Measurements from ENCODE around the gene CXCL5. TPM values are rescaled to one million over a fixed set of nuclear protein-coding genes. Genes with fewer than 3 reads are reported as not detected.

CXCL5 gene
- total and polyA plus RNA-seq, 2 of the 13 experiments (the other 11 are each of a cell fraction or from before 2014, with no cell fraction given) = not detected

- TF ChIP-seq, protein P1, sequence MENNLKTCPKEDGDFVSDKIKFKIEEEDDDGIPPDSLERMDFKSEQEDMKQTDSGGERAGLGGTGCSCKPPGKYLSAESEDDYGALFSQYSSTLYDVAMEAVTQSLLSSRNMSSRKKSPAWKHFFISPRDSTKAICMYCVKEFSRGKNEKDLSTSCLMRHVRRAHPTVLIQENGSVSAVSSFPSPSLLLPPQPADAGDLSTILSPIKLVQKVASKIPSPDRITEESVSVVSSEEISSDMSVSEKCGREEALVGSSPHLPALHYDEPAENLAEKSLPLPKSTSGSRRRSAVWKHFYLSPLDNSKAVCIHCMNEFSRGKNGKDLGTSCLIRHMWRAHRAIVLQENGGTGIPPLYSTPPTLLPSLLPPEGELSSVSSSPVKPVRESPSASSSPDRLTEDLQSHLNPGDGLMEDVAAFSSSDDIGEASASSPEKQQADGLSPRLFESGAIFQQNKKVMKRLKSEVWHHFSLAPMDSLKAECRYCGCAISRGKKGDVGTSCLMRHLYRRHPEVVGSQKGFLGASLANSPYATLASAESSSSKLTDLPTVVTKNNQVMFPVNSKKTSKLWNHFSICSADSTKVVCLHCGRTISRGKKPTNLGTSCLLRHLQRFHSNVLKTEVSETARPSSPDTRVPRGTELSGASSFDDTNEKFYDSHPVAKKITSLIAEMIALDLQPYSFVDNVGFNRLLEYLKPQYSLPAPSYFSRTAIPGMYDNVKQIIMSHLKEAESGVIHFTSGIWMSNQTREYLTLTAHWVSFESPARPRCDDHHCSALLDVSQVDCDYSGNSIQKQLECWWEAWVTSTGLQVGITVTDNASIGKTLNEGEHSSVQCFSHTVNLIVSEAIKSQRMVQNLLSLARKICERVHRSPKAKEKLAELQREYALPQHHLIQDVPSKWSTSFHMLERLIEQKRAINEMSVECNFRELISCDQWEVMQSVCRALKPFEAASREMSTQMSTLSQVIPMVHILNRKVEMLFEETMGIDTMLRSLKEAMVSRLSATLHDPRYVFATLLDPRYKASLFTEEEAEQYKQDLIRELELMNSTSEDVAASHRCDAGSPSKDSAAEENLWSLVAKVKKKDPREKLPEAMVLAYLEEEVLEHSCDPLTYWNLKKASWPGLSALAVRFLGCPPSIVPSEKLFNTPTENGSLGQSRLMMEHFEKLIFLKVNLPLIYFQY (CRISPR knock-in tag; IDR thresholded peaks at IDR 0.05; ENCODE audit: borderline replicate concordance) = no peak
- no peak for TF ChIP-seq ZFP37 (CRISPR knock-in tag; IDR thresholded peaks at IDR 0.05; ENCODE audit: borderline replicate concordance)
These were observed 25.2 kb upstream of the CXCL5 start (continued) for GRCh38 chr4:74023709-74024108.

DNA sequence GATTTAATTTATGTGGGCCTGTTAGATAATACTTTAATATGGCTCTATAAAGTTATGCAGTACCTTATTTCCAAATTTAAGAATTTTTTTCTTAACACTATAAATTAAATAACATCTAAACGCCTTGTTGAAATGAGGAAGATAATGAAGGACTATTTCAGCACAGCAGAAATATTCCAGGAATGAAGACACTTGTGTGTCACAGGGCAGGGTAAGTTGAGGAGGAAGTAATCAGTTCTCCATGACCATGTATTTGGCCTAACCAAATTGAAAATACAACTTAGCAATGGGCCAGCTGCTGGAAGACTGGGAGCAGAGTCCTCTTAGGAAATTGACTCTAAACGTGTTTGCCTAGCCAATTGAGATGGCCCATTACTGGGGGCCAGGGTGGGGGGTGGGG lies 23.1 kb upstream of the CXCL5 start:
- Histone ChIP-seq H3K9ac (ENCODE audit: insufficient read depth, low read depth, low read length) (no peak overlapping the region), H3K4me2 (ENCODE audit: low read depth, low read length) (no peak overlapping the region), H3K27ac (ENCODE audit: extremely low read length, insufficient read depth, low read length) (no peak overlapping the region), H3K27me3 (ENCODE audit: control insufficient read depth in 1 of 2, insufficient read depth in 2 of 2, low read length in 2 of 2) (no peaks in the 10 kb centered on the region), H3K4me3 (replicated peaks in 1 of 3; ENCODE audit: insufficient read depth in 1 of 3, low read depth in 2 of 3, low read length in 3 of 3) (no peak overlapping the region), H2AFZ (ENCODE audit: low read length) (no peak overlapping the region), H3K36me3 (replicated peaks in 1 of 2; ENCODE audit: control insufficient read depth in 1 of 2, insufficient read depth in 2 of 2, low read length in 2 of 2) (no peaks in the 10 kb centered on the region), H3K79me2 (ENCODE audit: insufficient read depth, low read length) (no peaks in the 10 kb centered on the region), H3K4me1 (ENCODE audit: insufficient read depth, low read length) (no peaks in the 10 kb centered on the region), H4K20me1 (ENCODE audit: insufficient read depth, low read length) (no peaks in the 10 kb centered on the region), H3K9me3 (ENCODE audit: low read length) (no peaks in the 10 kb centered on the region)
- CTCF ChIA-PET (ENCODE audit: low intra/inter-chr PET ratio, low total read pairs) = no interaction called here
- FAIRE-seq (no peak), ATAC-seq (no peak), DNase-seq (ENCODE audit: low spot score) (no peak)
- 6% methylated on average over 2 of the region's 2 CpGs for WGBS (ENCODE audit: low lambda C conversion rate)
- BruUV-seq (replicated peaks) = no TSS peak
- in situ Hi-C loops (cut with HindIII; ENCODE audit: extremely low pct_ligation_motif_present, low pct_unique_long_range_greater_than_20kb) (no loop called here), intact Hi-C loops (cut with micrococcal nuclease; ENCODE audit: unreplicated experiment) (no loop called here)
- POLR2A ChIA-PET = no interaction called here
- no peak for TF ChIP-seq FOXK1 (CRISPR knock-in tag; IDR thresholded peaks at IDR 0.05; ENCODE audit: borderline replicate concordance, low read depth)
- no peak for TF ChIP-seq ZNF652 (CRISPR knock-in tag; IDR thresholded peaks at IDR 0.05; ENCODE audit: borderline replicate concordance, low read depth)
- TF ChIP-seq RBM22 (optimal IDR thresholded peaks at IDR 0.05; ENCODE audit: low read length) = no peak
- no peak for TF ChIP-seq ZNF20 (CRISPR knock-in tag; IDR thresholded peaks at IDR 0.05)
- TF ChIP-seq, protein P2, sequence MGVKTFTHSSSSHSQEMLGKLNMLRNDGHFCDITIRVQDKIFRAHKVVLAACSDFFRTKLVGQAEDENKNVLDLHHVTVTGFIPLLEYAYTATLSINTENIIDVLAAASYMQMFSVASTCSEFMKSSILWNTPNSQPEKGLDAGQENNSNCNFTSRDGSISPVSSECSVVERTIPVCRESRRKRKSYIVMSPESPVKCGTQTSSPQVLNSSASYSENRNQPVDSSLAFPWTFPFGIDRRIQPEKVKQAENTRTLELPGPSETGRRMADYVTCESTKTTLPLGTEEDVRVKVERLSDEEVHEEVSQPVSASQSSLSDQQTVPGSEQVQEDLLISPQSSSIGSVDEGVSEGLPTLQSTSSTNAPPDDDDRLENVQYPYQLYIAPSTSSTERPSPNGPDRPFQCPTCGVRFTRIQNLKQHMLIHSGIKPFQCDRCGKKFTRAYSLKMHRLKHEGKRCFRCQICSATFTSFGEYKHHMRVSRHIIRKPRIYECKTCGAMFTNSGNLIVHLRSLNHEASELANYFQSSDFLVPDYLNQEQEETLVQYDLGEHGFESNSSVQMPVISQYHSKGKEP (CRISPR knock-in tag; IDR thresholded peaks at IDR 0.05) = no peak
- no peak for TF ChIP-seq TOPORS (CRISPR knock-in tag; IDR thresholded peaks at IDR 0.05)
- TF ChIP-seq MXI1 (IDR thresholded peaks at IDR 0.05; ENCODE audit: borderline replicate concordance, low read depth, low read length) = no peak
- no peak for TF ChIP-seq CBX1 (IDR thresholded peaks at IDR 0.05; ENCODE audit: low read depth)
- no peak for TF ChIP-seq SP2 (CRISPR knock-in tag; IDR thresholded peaks at IDR 0.05)
- TF ChIP-seq, protein P3, sequence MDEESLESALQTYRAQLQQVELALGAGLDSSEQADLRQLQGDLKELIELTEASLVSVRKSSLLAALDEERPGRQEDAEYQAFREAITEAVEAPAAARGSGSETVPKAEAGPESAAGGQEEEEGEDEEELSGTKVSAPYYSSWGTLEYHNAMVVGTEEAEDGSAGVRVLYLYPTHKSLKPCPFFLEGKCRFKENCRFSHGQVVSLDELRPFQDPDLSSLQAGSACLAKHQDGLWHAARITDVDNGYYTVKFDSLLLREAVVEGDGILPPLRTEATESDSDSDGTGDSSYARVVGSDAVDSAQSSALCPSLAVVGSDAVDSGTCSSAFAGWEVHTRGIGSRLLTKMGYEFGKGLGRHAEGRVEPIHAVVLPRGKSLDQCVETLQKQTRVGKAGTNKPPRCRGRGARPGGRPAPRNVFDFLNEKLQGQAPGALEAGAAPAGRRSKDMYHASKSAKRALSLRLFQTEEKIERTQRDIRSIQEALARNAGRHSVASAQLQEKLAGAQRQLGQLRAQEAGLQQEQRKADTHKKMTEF (CRISPR knock-in tag; IDR thresholded peaks at IDR 0.05) = no peak
- TF ChIP-seq, protein P4, sequence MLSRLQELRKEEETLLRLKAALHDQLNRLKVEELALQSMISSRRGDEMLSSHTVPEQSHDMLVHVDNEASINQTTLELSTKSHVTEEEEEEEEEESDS (CRISPR knock-in tag; IDR thresholded peaks at IDR 0.05; ENCODE audit: borderline replicate concordance) = no peak
- TF ChIP-seq, protein P5, sequence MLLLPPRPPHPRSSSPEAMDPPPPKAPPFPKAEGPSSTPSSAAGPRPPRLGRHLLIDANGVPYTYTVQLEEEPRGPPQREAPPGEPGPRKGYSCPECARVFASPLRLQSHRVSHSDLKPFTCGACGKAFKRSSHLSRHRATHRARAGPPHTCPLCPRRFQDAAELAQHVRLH (CRISPR knock-in tag; IDR thresholded peaks at IDR 0.05; ENCODE audit: borderline replicate concordance, low read depth) = no peak
- no peak for TF ChIP-seq ZNF800 (CRISPR knock-in tag; IDR thresholded peaks at IDR 0.05)
